Neural progenitor cell (in vitro differentiated cells): ENCODE measurements around the gene KPNA5.

Experiments used
- EZH2phosphoT487 ChIP-seq: fragments of 200-600 bp; sonication (generic); IDR thresholded peaks from 2 replicates; pipeline ENCODE4 v1.6.1; 2017; ENCODE audit warnings: antibody characterized with exemption
- TF ChIP-seq, protein P1 (sequence below): fragments of 200-600 bp; sonication (generic); IDR thresholded peaks from 2 replicates; pipeline ENCODE4 v1.5.1; 2017; ENCODE audit warnings: antibody characterized with exemption, mild to moderate bottlenecking

DNA sequence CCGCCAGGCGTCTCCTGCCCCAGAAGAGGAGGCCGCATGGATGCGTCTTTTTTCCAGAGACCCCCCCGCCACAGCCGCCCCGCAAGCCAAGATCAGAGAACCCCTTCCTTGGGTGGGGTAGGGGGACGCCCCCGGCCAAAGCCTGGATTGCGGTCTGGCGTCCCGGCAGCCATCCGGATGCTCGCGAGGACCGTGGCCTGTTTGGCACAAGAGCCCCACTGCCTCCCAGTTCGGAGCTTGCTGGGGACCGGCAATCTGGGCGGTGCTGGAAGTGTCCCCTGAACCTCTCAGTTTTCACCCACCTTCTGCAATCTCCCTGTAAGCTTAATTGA lies 83.6 kb downstream of the KPNA5 start:
- no peak for TF ChIP-seq EZH2phosphoT487
- TF ChIP-seq, protein P1, sequence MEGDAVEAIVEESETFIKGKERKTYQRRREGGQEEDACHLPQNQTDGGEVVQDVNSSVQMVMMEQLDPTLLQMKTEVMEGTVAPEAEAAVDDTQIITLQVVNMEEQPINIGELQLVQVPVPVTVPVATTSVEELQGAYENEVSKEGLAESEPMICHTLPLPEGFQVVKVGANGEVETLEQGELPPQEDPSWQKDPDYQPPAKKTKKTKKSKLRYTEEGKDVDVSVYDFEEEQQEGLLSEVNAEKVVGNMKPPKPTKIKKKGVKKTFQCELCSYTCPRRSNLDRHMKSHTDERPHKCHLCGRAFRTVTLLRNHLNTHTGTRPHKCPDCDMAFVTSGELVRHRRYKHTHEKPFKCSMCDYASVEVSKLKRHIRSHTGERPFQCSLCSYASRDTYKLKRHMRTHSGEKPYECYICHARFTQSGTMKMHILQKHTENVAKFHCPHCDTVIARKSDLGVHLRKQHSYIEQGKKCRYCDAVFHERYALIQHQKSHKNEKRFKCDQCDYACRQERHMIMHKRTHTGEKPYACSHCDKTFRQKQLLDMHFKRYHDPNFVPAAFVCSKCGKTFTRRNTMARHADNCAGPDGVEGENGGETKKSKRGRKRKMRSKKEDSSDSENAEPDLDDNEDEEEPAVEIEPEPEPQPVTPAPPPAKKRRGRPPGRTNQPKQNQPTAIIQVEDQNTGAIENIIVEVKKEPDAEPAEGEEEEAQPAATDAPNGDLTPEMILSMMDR, result peak; percentile 14
